A549 (cell line): Measurements from ENCODE around the gene SYT1.

ENCODE experiments used
- CHD2 ChIP-seq: fragments of 150-350 bp; IDR thresholded peaks from 2 replicates; pipeline ENCODE4 v1.6.1; 2014; ENCODE audit warnings: low read length; ENCODE audit not compliant: partially characterized antibody
- E2F6 ChIP-seq: IDR thresholded peaks from 2 replicates; pipeline ENCODE4 v1.6.1; 2012; ENCODE audit warnings: low read depth, borderline replicate concordance
- EHMT2 ChIP-seq: fragments of 200-600 bp; sonication (generic); IDR thresholded peaks from 2 replicates; pipeline ENCODE4 v1.6.1; 2016; ENCODE audit warnings: antibody characterized with exemption, low read depth, mild to moderate bottlenecking, moderate library complexity
- EP300 ChIP-seq, 2 experiments: fragments of >200 bp; sonication (Bioruptor Twin); formaldehyde crosslinking; IDR thresholded peaks; 2 replicates in 1 of 2; 3 replicates in 1 of 2; pipeline ENCODE4 v1.6.1; 2016 to 2017
- MYC ChIP-seq: IDR thresholded peaks from 2 replicates; pipeline ENCODE4 v1.6.1; 2012; ENCODE audit warnings: mild to moderate bottlenecking, inconsistent platforms, low read length, improper control_type of control experiment, borderline replicate concordance
- POLR2A ChIP-seq: IDR thresholded peaks from 2 replicates; pipeline ENCODE4 v1.6.1; 2012; ENCODE audit warnings: mild to moderate bottlenecking, low read length
- RAD21 ChIP-seq, 2 experiments: fragments of >200 bp in 1 of 2; sonication (Bioruptor Twin) in 1 of 2; formaldehyde crosslinking in 1 of 2; IDR thresholded peaks in 1 of 2; conservative IDR thresholded peaks in 1 of 2; 2 replicates in 1 of 2; 3 replicates in 1 of 2; pipeline ENCODE4 v1.6.1; 2012 to 2018; ENCODE audit warnings: inconsistent platforms in 1 of 2
- RARB ChIP-seq: fragments of 250-450 bp; sonication (Bioruptor Pico); IDR thresholded peaks from 2 replicates; pipeline ENCODE4 v1.8.0; 2021; ENCODE audit warnings: mild to moderate bottlenecking, moderate library complexity
- TF ChIP-seq, protein P1 (sequence below): fragments of >200 bp; sonication (Bioruptor Twin); formaldehyde crosslinking; IDR thresholded peaks from 3 replicates; pipeline ENCODE4 v1.5.1; 2016

DNA sequence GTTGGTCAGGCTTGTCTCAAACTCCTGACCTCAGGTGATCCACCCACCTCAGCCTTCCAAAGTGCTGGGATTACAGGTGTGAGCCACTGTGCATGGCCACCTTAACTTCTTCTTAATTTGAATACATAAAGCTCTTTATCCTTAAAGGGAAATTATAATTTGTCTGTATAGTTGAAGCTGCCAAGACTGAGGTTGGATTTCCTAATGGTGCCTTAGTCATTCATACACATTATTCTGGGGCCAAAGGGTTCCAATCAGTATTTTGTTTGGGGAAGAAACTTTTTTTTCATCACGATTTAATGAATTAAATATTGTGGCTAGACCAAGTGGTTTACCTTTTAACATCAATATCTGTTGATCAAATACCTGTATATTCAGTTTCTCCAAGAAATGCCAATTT, 135.9 kb downstream of the SYT1 start:
- no peak for TF ChIP-seq EHMT2
- TF ChIP-seq, protein P1, sequence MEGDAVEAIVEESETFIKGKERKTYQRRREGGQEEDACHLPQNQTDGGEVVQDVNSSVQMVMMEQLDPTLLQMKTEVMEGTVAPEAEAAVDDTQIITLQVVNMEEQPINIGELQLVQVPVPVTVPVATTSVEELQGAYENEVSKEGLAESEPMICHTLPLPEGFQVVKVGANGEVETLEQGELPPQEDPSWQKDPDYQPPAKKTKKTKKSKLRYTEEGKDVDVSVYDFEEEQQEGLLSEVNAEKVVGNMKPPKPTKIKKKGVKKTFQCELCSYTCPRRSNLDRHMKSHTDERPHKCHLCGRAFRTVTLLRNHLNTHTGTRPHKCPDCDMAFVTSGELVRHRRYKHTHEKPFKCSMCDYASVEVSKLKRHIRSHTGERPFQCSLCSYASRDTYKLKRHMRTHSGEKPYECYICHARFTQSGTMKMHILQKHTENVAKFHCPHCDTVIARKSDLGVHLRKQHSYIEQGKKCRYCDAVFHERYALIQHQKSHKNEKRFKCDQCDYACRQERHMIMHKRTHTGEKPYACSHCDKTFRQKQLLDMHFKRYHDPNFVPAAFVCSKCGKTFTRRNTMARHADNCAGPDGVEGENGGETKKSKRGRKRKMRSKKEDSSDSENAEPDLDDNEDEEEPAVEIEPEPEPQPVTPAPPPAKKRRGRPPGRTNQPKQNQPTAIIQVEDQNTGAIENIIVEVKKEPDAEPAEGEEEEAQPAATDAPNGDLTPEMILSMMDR, result no peak
- TF ChIP-seq RARB (CRISPR knock-in tag), result no peak
- TF ChIP-seq EP300 (IDR thresholded peaks at IDR 0.05), result no peak
- no peak for TF ChIP-seq CHD2
- no peak for TF ChIP-seq E2F6
- no peak for TF ChIP-seq RAD21 (conservative IDR thresholded peaks at IDR 0.05 in 1 of 2, IDR thresholded peaks at IDR 0.05 in 1 of 2)
- no peak for TF ChIP-seq MYC
- TF ChIP-seq POLR2A, result no peak
